ENCODE measurements around the gene HSD3B1.

GRCh38 chr1:119472819-119473175 lies 34.2 kb upstream of the HSD3B1 start:
- no peak for TF ChIP-seq THRA (IDR thresholded peaks at IDR 0.05)
- TF ChIP-seq ZNF263 (CRISPR knock-in tag; IDR thresholded peaks at IDR 0.05; ENCODE audit: borderline replicate concordance) = no peak
- no peak for TF ChIP-seq CTCF (IDR thresholded peaks at IDR 0.05 in 2 of 3, conservative IDR thresholded peaks at IDR 0.05 in 1 of 3; ENCODE audit: insufficient read depth in 2 of 3, low read depth in 1 of 3, low read length in 3 of 3)
- TF ChIP-seq POU5F1 (IDR thresholded peaks at IDR 0.05; ENCODE audit: borderline replicate concordance, low read depth, low read length, partially characterized antibody) = no peak
- TF ChIP-seq MNT (conservative IDR thresholded peaks at IDR 0.05) = no peak
- no peak for TF ChIP-seq ATF2 (CRISPR knock-in tag; IDR thresholded peaks at IDR 0.05)
- no peak for TF ChIP-seq POLR2AphosphoS5 (IDR thresholded peaks at IDR 0.05; ENCODE audit: control insufficient read depth, insufficient read depth, low read depth, low read length)
- no peak for TF ChIP-seq POLR2A (conservative IDR thresholded peaks at IDR 0.05)
- TF ChIP-seq NR3C1 (CRISPR knock-in tag; IDR thresholded peaks at IDR 0.05) = no peak
- TF ChIP-seq RBM17 (IDR thresholded peaks at IDR 0.05; ENCODE audit: borderline replicate concordance, low read depth, low read length) = no peak
- no peak for TF ChIP-seq EZH2 (IDR thresholded peaks at IDR 0.05; ENCODE audit: borderline replicate concordance, low read depth, low read length)
